ENCODE data around the gene LGSN.
"Not testable (repeated sequence)": the region's sequence is repeated elsewhere in the genome, so short reads cannot be mapped to it uniquely, and the experiment has no call there.

The LGSN gene

DNA sequence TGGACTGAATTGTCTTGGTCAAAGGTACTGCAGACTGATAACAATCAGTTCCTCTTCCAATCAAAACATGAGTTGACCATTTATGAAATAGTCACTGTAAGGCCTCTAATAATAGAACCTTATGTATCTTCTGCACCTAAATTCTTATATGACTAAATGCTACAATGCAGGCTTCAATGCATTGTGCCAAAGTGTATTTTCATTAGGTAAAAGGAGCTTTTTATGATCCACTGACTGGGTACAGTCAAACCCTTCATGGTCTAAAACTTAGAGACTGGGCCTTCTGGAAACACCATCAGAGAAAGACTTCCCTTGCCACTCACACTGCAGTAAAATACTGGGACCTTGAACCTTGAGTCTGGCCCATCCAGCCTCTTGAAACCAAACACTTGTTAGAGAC is 16.3 kb downstream of the LGSN start:
- no peak for DNase-seq

- no peak for DNase-seq
Measured at GRCh38 chr6:63299667-63300066, 20.1 kb downstream of the LGSN start.

- DNase-seq = no peak
Measured at GRCh38 chr6:63295553-63296194, 24.1 kb downstream of the LGSN start.

DNA sequence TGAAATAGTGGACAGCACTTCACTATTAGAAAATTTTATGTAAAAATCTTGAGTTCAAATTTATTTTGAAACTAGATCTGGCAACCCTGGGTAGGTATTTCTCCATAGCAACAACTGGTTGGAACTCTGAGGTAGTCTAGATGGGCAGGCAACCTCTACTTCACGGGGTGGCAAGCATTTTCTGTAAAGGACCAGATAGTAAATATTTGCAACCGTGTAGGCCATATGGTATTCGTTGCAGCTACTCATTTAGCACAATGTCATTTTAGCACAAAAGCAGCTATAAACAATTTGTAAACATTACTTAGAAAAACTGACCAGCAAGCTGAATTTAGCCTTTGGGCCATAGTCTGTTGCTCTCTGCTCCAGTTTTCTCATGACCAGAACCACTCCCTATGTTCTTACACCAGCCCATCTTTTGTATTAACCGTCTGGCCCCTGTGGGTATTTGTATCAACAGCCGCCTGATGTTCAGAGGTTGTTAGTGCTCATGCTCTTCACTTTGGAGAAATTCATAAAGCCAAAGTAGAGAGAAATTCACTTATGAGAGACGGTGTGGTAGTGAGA is 29.2 kb downstream of the LGSN start:
- no peak for DNase-seq

- DNase-seq = no peak
Measured at GRCh38 chr6:63289269-63289872, 30.4 kb downstream of the LGSN start.

- DNase-seq = no peak
Measured at GRCh38 chr6:63280639-63281180, 39.1 kb downstream of the LGSN start.

DNA sequence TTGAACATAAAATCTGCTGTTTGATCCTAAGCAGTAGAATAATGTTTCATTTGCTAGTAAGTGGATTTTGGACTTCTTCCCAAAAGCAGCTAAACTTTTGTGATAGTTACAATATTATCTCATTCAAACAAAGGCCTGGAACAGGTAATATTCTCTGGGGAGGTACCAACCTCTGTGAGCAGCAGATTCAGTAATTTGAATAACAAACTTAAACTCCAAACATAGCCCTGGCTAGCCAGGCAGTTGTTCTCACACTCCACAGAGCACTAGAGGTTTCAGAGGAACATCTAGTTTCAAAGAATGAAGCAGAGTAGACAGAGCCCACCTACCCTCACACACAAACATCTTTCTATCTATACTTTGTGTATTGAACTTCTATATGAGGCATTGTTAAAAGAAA is 40.9 kb downstream of the LGSN start:
- DNase-seq = no peak

- no peak for DNase-seq
Measured at GRCh38 chr6:63275953-63276352, 43.8 kb downstream of the LGSN start.

GRCh38 chr6:63274795-63275430 is 44.9 kb downstream of the LGSN start:
- DNase-seq = not testable (repeated sequence)

DNA sequence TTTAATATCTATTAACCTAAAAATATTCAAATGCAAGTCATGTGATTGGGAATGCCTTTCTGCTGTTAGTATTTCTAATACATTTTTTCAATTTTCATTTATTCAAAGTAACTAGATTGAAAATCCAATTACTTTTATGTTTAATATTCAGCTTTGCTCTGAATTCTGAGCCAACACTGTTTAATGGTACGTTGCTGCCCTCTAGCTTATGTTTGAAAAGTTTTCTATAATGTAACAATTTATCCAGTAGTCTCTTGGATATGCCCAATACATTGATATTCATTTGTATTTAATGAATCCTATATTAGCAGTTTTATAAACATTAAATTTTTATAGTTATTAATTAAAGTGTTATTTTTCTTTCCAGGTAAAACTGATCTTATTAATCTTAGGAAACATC is 47.4 kb downstream of the LGSN start:
- no peak for DNase-seq

- DNase-seq = no peak
Measured at GRCh38 chr6:63269470-63269869, 50.3 kb downstream of the LGSN start.

DNA sequence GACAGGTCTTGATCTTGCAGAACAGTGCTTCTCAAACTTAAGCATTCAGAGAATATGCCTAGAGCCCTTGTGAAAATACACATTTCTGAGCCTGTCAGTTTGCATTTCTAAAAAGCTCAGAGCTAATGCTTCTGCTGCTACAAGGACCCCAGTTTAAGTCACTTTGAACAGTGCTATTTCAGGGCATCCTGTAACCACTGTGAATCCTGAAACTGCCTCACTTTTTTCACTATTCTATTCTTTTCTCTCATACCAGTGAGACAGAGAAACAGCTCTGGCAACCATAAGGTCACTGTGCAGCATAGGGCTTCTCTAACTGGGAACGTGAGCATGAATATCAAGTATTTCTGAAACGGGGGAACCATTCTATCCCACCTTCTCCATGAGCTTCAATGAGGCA is 51.2 kb downstream of the LGSN start:
- DNase-seq = no peak

- no peak for DNase-seq
Measured at GRCh38 chr6:63267828-63268227, 52.0 kb downstream of the LGSN start.

- no peak for DNase-seq
Measured at GRCh38 chr6:63267046-63267445, 52.7 kb downstream of the LGSN start.

GRCh38 chr6:63263444-63263843 is 56.3 kb downstream of the LGSN start:
- DNase-seq = no peak

DNA sequence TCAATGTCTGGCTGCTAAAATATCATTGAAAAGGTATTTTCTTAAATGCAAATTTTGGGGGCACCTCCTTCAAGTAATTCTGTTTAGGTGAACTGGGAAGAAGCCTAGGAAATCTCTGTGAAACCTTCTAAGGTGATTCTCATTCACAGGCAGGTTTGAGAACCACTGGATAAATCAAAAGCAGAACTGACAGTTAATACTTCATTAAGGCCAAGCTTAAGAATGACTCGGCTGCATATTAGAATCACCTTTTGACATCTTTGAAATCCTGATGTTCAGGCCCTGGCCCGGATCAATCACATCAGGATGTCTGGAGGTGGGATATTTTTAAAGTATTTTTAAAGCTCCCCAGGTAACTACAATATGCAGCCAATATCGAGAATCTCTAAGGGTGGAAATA is 58.0 kb downstream of the LGSN start:
- no peak for DNase-seq

GRCh38 chr6:63259153-63259552 is 60.6 kb downstream of the LGSN start:
- DNase-seq = no peak

DNA sequence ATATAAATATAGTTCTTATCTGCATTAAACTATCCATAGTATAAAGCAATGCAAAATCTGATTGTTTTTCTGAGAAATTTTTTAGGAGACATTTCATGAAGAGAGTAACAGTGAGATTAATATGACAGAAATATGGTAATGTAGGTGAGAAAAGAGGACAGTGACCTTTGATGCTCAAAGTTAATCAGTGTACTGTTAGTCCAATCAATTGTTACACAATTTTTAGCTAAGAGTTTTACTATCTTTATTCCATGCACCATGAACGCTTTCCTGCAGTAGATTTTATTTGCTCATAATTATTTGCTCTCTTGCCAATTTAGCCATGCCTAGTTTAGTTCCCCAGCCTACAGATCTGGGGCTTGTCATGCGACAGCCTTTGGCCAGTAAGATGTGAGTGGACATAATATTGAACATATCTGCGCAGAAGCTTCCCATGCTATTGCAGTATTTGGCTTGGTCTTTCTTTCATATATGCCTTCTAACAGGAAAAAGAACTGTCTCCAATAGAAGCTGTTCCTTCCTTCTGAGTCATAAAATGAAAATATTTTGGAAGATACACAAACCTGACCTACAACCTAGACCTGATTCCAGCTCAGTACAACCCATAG is 69.8 kb downstream of the LGSN start:
- DNase-seq = no peak

- no peak for DNase-seq
Measured at GRCh38 chr6:63246581-63246980, 73.2 kb downstream of the LGSN start.

DNA sequence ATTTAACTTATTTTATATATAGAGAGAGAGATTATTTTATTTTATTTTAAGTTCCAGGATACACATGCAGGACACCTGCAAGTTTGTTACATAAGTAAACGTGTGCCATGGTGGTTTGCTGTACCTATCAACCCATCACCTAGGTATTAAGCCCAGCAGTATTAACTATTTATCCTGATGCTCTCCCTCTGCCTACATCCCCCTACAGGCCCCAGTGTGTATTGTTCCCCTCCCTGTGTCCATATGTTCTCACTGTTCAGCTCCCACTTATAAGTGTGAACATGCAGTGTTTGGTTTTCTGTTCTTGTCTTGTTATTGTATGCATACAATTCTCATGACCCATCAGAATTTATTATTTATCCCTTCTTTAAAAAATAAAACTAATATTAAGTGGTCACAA is 73.9 kb downstream of the LGSN start:
- no peak for DNase-seq

GRCh38 chr6:63245420-63245819 is 74.4 kb downstream of the LGSN start:
- no peak for DNase-seq

DNA sequence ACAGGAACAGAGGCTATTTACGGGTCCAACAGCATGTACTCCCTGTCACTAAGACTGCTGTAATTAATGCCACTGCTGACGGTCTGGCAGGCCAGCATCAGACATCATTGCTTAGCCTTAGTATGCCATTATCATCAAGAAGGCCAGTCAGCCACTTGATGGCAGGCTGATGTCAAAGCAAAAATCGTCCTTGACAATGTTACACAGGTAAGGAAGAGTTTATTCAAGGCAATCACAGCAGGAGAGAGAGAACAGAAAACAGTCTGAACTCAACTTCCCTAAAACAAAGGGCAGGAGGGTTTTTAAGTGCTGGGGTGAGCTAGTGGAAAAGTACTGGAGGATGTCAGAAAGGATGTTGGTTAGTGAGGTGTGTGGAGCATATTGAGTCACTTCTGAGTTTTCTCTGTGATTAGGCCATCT is 83.4 kb downstream of the LGSN start:
- no peak for DNase-seq

GRCh38 chr6:63230511-63230910 is 89.3 kb downstream of the LGSN start:
- not testable (repeated sequence) for DNase-seq
